ENCODE measurements around the gene TMEM131.
"Not testable (repeated sequence)": the region's sequence is repeated elsewhere in the genome, so short reads cannot be mapped to it uniquely, and the experiment has no call there.

The TMEM131 gene

GRCh38 chr2:97829255-97829654, 166.5 kb downstream of the TMEM131 start:
- H3K9me3 ChIP-seq (ENCODE audit: control insufficient read depth, insufficient read depth, low read length); H3K9ac ChIP-seq (ENCODE audit: low read depth, low read length); H3K4me1 ChIP-seq (ENCODE audit: control insufficient read depth, insufficient read depth, low read length); H3K36me3 ChIP-seq (ENCODE audit: control insufficient read depth, insufficient read depth, low read length); H3K4me3 ChIP-seq (ENCODE audit: low read depth, low read length); H3K27me3 ChIP-seq (ENCODE audit: control insufficient read depth, insufficient read depth, low read length): not testable (repeated sequence)

GRCh38 chr2:97827013-97827412, 168.7 kb downstream of the TMEM131 start:
- not testable (repeated sequence) for H3K9ac ChIP-seq (ENCODE audit: low read depth, low read length); H3K36me3 ChIP-seq (ENCODE audit: control insufficient read depth, insufficient read depth, low read length)

GRCh38 chr2:97826266-97826847, 169.4 kb downstream of the TMEM131 start:
- H3K9me3 ChIP-seq (ENCODE audit: control insufficient read depth, insufficient read depth, low read length); H3K4me1 ChIP-seq (ENCODE audit: control insufficient read depth, insufficient read depth, low read length); H3K9ac ChIP-seq (ENCODE audit: low read depth, low read length); H3K36me3 ChIP-seq (ENCODE audit: control insufficient read depth, insufficient read depth, low read length); H3K4me3 ChIP-seq (ENCODE audit: low read depth, low read length); H3K27me3 ChIP-seq (ENCODE audit: control insufficient read depth, insufficient read depth, low read length): not testable (repeated sequence)

More at GRCh38 chr2:97827013-97827412, 168.7 kb downstream of the TMEM131 start:
- H3K4me3 ChIP-seq (ENCODE audit: low read depth, low read length); H3K9me3 ChIP-seq (ENCODE audit: control insufficient read depth, insufficient read depth, low read length); H3K4me1 ChIP-seq (ENCODE audit: control insufficient read depth, insufficient read depth, low read length); H3K27me3 ChIP-seq (ENCODE audit: control insufficient read depth, insufficient read depth, low read length): not testable (repeated sequence)

GRCh38 chr2:97824011-97824410, 171.7 kb downstream of the TMEM131 start:
- H3K9ac ChIP-seq (ENCODE audit: low read depth, low read length): not testable (repeated sequence)

GRCh38 chr2:97821862-97822261, 173.9 kb downstream of the TMEM131 start:
- H3K36me3 ChIP-seq (ENCODE audit: control insufficient read depth, insufficient read depth, low read length); H3K4me1 ChIP-seq (ENCODE audit: control insufficient read depth, insufficient read depth, low read length); H3K27me3 ChIP-seq (ENCODE audit: control insufficient read depth, insufficient read depth, low read length); H3K9me3 ChIP-seq (ENCODE audit: control insufficient read depth, insufficient read depth, low read length); H3K4me3 ChIP-seq (ENCODE audit: low read depth, low read length); H3K9ac ChIP-seq (ENCODE audit: low read depth, low read length): not testable (repeated sequence)

More at GRCh38 chr2:97824011-97824410, 171.7 kb downstream of the TMEM131 start:
- not testable (repeated sequence) for H3K9me3 ChIP-seq (ENCODE audit: control insufficient read depth, insufficient read depth, low read length); H3K4me1 ChIP-seq (ENCODE audit: control insufficient read depth, insufficient read depth, low read length); H3K4me3 ChIP-seq (ENCODE audit: low read depth, low read length); H3K27me3 ChIP-seq (ENCODE audit: control insufficient read depth, insufficient read depth, low read length); H3K36me3 ChIP-seq (ENCODE audit: control insufficient read depth, insufficient read depth, low read length)

GRCh38 chr2:97819754-97820153, 176.0 kb downstream of the TMEM131 start:
- H3K4me1 ChIP-seq (ENCODE audit: control insufficient read depth, insufficient read depth, low read length): no peaks in the 10 kb centered on the region
- H3K9me3 ChIP-seq (ENCODE audit: control insufficient read depth, insufficient read depth, low read length): no peaks in the 10 kb centered on the region
- H3K4me3 ChIP-seq (ENCODE audit: low read depth, low read length): no peak overlapping the region
- H3K36me3 ChIP-seq (ENCODE audit: control insufficient read depth, insufficient read depth, low read length): no peaks in the 10 kb centered on the region
- H3K9ac ChIP-seq (ENCODE audit: low read depth, low read length): no peak overlapping the region
- no peaks in the 10 kb centered on the region for H3K27me3 ChIP-seq (ENCODE audit: control insufficient read depth, insufficient read depth, low read length)

GRCh38 chr2:97816411-97816810, 179.3 kb downstream of the TMEM131 start:
- Histone ChIP-seq H3K4me1 (ENCODE audit: control insufficient read depth, insufficient read depth, low read length) (no peaks in the 10 kb centered on the region), H3K4me3 (ENCODE audit: low read depth, low read length) (no peak overlapping the region), H3K9me3 (ENCODE audit: control insufficient read depth, insufficient read depth, low read length) (no peaks in the 10 kb centered on the region), H3K9ac (ENCODE audit: low read depth, low read length) (no peak overlapping the region), H3K27me3 (ENCODE audit: control insufficient read depth, insufficient read depth, low read length) (no peaks in the 10 kb centered on the region), H3K36me3 (ENCODE audit: control insufficient read depth, insufficient read depth, low read length) (no peaks in the 10 kb centered on the region)

- H3K27me3 ChIP-seq (ENCODE audit: control insufficient read depth, insufficient read depth, low read length): no peaks in the 10 kb centered on the region
- H3K4me3 ChIP-seq (ENCODE audit: low read depth, low read length): no peak overlapping the region
- H3K9ac ChIP-seq (ENCODE audit: low read depth, low read length): no peak overlapping the region
- no peaks in the 10 kb centered on the region for H3K9me3 ChIP-seq (ENCODE audit: control insufficient read depth, insufficient read depth, low read length)
- H3K36me3 ChIP-seq (ENCODE audit: control insufficient read depth, insufficient read depth, low read length): no peaks in the 10 kb centered on the region
- H3K4me1 ChIP-seq (ENCODE audit: control insufficient read depth, insufficient read depth, low read length): no peaks in the 10 kb centered on the region
Observed at GRCh38 chr2:97812931-97813330, 182.8 kb downstream of the TMEM131 start.

GRCh38 chr2:97808816-97809215, 186.9 kb downstream of the TMEM131 start:
- Histone ChIP-seq H3K4me3 (ENCODE audit: low read depth, low read length) (no peak overlapping the region), H3K9me3 (ENCODE audit: control insufficient read depth, insufficient read depth, low read length) (no peaks in the 10 kb centered on the region), H3K36me3 (ENCODE audit: control insufficient read depth, insufficient read depth, low read length) (no peaks in the 10 kb centered on the region), H3K27me3 (ENCODE audit: control insufficient read depth, insufficient read depth, low read length) (no peaks in the 10 kb centered on the region), H3K9ac (ENCODE audit: low read depth, low read length) (no peak overlapping the region), H3K4me1 (ENCODE audit: control insufficient read depth, insufficient read depth, low read length) (peaks cover 2% of the 10 kb centered on the region)

- peaks cover 2% of the 10 kb centered on the region for H3K4me1 ChIP-seq (ENCODE audit: control insufficient read depth, insufficient read depth, low read length)
- no peaks in the 10 kb centered on the region for H3K9me3 ChIP-seq (ENCODE audit: control insufficient read depth, insufficient read depth, low read length)
- no peak overlapping the region for H3K9ac ChIP-seq (ENCODE audit: low read depth, low read length)
- no peak overlapping the region for H3K4me3 ChIP-seq (ENCODE audit: low read depth, low read length)
- H3K27me3 ChIP-seq (ENCODE audit: control insufficient read depth, insufficient read depth, low read length): no peaks in the 10 kb centered on the region
- H3K36me3 ChIP-seq (ENCODE audit: control insufficient read depth, insufficient read depth, low read length): no peaks in the 10 kb centered on the region
Observed at GRCh38 chr2:97806738-97807618, 188.8 kb downstream of the TMEM131 start.

- H3K36me3 ChIP-seq (ENCODE audit: control insufficient read depth, insufficient read depth, low read length): no peaks in the 10 kb centered on the region
- H3K4me1 ChIP-seq (ENCODE audit: control insufficient read depth, insufficient read depth, low read length): peaks cover 2% of the 10 kb centered on the region
- H3K9ac ChIP-seq (ENCODE audit: low read depth, low read length): no peak overlapping the region
- H3K4me3 ChIP-seq (ENCODE audit: low read depth, low read length): no peak overlapping the region
- no peaks in the 10 kb centered on the region for H3K9me3 ChIP-seq (ENCODE audit: control insufficient read depth, insufficient read depth, low read length)
- no peaks in the 10 kb centered on the region for H3K27me3 ChIP-seq (ENCODE audit: control insufficient read depth, insufficient read depth, low read length)
Observed at GRCh38 chr2:97805776-97806175, 190.0 kb downstream of the TMEM131 start.

- Histone ChIP-seq H3K27me3 (ENCODE audit: control insufficient read depth, insufficient read depth, low read length) (no peaks in the 10 kb centered on the region), H3K4me3 (ENCODE audit: low read depth, low read length) (no peak overlapping the region), H3K4me1 (ENCODE audit: control insufficient read depth, insufficient read depth, low read length) (no peaks in the 10 kb centered on the region), H3K36me3 (ENCODE audit: control insufficient read depth, insufficient read depth, low read length) (no peaks in the 10 kb centered on the region), H3K9me3 (ENCODE audit: control insufficient read depth, insufficient read depth, low read length) (no peaks in the 10 kb centered on the region), H3K9ac (ENCODE audit: low read depth, low read length) (no peak overlapping the region)
Observed at GRCh38 chr2:97801028-97801427, 194.7 kb downstream of the TMEM131 start.

Data from iPS-15b (cell line).